Measurements from ENCODE around the gene MYLK3.

- no peak for TF ChIP-seq POLR2A (IDR thresholded peaks at IDR 0.05; ENCODE audit: low read depth, low read length)
- TF ChIP-seq CTCF (IDR thresholded peaks at IDR 0.05; ENCODE audit: extremely low read depth in 1 of 2, insufficient read depth in 1 of 2, low read depth in 1 of 2, low read length in 2 of 2), result no peak
- TF ChIP-seq MYC (IDR thresholded peaks at IDR 0.05; ENCODE audit: low read depth, low read length), result no peak
- no peak for TF ChIP-seq MAX (IDR thresholded peaks at IDR 0.05; ENCODE audit: insufficient read depth, insufficient read length)
- no peak for TF ChIP-seq POLR2AphosphoS5 (IDR thresholded peaks at IDR 0.05; ENCODE audit: insufficient read depth, low read depth, low read length)
- no peak for TF ChIP-seq EZH2 (IDR thresholded peaks at IDR 0.05; ENCODE audit: borderline replicate concordance, low read depth, low read length, severe bottlenecking)
Observed at GRCh38 chr16:46701615-46702014, 46.5 kb downstream of the MYLK3 start.
